ENCODE measurements around the gene TNFRSF1A.
"Not testable (repeated sequence)": the region's sequence is repeated elsewhere in the genome, so short reads cannot be mapped to it uniquely, and the experiment has no call there.

The TNFRSF1A gene

GRCh38 chr12:6295094-6295811 lies 46.6 kb downstream of the TNFRSF1A start:
- FAIRE-seq, result no peak

GRCh38 chr12:6294156-6295093 lies 47.5 kb downstream of the TNFRSF1A start:
- no peak for FAIRE-seq

GRCh38 chr12:6292606-6293005 lies 49.3 kb downstream of the TNFRSF1A start:
- FAIRE-seq, result no peak

GRCh38 chr12:6289906-6290305 lies 52.0 kb downstream of the TNFRSF1A start:
- not testable (repeated sequence) for FAIRE-seq

- not testable (repeated sequence) for FAIRE-seq
Measured at GRCh38 chr12:6289081-6289480, 52.8 kb downstream of the TNFRSF1A start.

GRCh38 chr12:6288235-6288634 lies 53.6 kb downstream of the TNFRSF1A start:
- FAIRE-seq, result no peak

- no peak for FAIRE-seq
Measured at GRCh38 chr12:6285532-6286306, 56.2 kb downstream of the TNFRSF1A start.

- no peak for FAIRE-seq
Measured at GRCh38 chr12:6285063-6285477, 56.8 kb downstream of the TNFRSF1A start.

- no peak for FAIRE-seq
Measured at GRCh38 chr12:6284273-6284672, 57.6 kb downstream of the TNFRSF1A start.

- FAIRE-seq, result no peak
Measured at GRCh38 chr12:6282453-6282840, 59.4 kb downstream of the TNFRSF1A start.

- FAIRE-seq, result no peak
Measured at GRCh38 chr12:6281081-6281809, 60.6 kb downstream of the TNFRSF1A start.

GRCh38 chr12:6280672-6281071 lies 61.2 kb downstream of the TNFRSF1A start:
- no peak for FAIRE-seq

GRCh38 chr12:6280053-6280469 lies 61.8 kb downstream of the TNFRSF1A start:
- FAIRE-seq, result no peak

- no peak for FAIRE-seq
Measured at GRCh38 chr12:6279631-6280030, 62.2 kb downstream of the TNFRSF1A start.

GRCh38 chr12:6279256-6279628 lies 62.6 kb downstream of the TNFRSF1A start:
- no peak for FAIRE-seq

Data from TTC549 (cell line).